NCI-H1105 (cell line): ENCODE data around the gene DNAJC2.
A peak's percentile ranks its signal among the peaks of the same experiment; 100 is the strongest.
"Not testable (repeated sequence)": the region's sequence is repeated elsewhere in the genome, so short reads cannot be mapped to it uniquely, and the experiment has no call there.

Experiments
- DNase-seq: peaks from one replicate; lab custom pipeline; 2025; lab: John Stamatoyannopoulos, UW

The DNAJC2 gene

DNA sequence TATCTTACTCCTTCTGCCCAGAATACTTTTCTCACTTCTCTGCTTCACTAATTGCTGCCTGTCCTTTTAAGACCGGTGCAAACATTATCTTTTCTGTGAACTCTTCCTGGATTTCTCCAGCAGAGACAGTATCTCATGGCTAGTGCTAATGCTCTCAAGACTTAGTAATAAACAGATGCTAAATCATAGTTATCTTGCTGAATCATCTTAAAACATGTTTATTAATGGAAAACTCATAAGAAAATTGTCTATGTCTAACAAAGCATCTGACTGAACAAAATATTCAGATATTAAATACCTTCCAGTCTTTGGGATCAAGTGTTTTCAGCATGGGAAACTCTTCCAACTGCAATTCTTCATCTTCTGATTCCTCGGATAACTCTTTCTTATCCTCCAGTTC, 3.1 kb downstream of the DNAJC2 start:
- no peak for DNase-seq

GRCh38 chr7:103338864-103339263, 5.7 kb downstream of the DNAJC2 start:
- DNase-seq: no peak

- no peak for DNase-seq
Observed at GRCh38 chr7:103336761-103337160, 7.8 kb downstream of the DNAJC2 start.

DNA sequence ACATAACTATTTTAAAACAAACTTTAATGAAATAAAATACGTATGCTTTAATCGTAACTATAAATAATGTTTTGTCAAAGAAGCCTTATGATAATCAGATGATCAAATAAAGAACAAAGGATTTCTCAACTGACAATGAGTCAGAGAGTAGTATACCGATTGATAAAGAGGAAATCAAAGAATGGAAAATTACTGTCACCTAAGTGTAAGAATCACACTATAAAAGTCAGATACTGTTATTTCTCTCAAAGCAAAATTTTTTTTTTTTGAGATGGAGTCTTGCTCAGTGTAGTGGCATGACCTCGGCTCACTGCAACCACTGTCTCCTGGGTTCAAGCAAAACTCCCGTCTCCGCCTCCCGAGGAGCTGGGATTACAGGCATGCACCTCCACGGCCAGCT, 18.8 kb downstream of the DNAJC2 start:
- no peak for DNase-seq

DNA sequence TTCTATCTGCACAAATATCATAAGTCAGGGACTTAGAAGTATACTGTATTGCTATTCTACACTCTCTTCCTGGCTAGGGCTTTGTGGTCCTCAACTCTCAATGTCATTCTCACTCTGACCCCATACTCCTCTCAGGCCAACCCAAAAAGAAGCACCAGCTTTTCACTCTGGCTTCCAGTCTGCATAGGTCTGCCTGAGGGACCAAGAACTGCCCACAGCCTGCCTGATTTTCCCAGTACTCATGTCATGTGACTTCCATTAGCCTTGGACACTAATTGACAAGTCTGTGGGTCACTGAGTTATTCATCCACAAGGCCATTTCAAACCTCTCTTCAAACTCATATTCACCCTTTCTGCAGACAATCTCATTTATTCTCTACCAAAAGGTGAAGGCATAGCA, 27.6 kb downstream of the DNAJC2 start:
- no peak for DNase-seq

- DNase-seq: no peak
Observed at GRCh38 chr7:103316380-103316941, 28.1 kb downstream of the DNAJC2 start.

DNA sequence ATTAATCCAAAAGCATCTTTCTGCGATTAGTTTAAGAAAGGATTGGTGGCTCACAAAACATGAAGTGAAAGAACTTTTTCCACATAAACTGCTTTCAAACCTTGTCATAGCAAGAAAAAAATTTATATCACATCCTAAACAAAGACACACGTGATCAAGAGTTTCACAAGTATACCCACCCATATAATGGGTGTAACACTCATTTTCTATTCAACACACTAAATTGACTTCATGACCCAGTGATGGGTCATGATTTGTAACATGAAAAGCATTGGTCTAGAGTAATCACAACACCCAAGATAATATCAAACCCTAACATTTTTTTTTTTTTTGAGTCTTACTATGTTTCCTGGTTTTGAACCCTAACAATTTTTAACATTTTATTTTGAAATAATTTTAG, 29.7 kb downstream of the DNAJC2 start:
- no peak for DNase-seq

GRCh38 chr7:103307503-103308231, 36.9 kb downstream of the DNAJC2 start:
- no peak for DNase-seq

DNA sequence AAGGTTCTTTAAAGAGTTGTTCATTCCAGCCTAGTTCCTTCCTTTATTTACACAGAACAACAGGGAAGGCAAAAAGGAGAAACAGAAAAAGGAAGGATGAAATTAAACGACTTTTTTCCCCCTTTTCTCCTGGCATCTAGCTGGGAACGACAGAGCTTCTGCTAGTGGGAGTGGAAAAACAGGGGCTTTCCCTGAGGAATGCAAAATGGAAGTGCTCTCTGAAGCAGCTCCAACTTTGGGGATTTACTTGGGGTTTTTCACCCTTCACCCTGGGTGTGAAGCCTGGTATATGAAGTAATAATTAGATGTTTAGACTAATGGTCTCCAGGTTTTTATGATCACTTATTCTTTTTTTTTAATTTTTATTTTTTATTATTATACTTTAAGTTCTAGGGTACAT, 43.1 kb downstream of the DNAJC2 start:
- no peak for DNase-seq

- no peak for DNase-seq
Observed at GRCh38 chr7:103299660-103300059, 44.9 kb downstream of the DNAJC2 start.

GRCh38 chr7:103297837-103298179, 46.8 kb downstream of the DNAJC2 start:
- DNase-seq: no peak

DNA sequence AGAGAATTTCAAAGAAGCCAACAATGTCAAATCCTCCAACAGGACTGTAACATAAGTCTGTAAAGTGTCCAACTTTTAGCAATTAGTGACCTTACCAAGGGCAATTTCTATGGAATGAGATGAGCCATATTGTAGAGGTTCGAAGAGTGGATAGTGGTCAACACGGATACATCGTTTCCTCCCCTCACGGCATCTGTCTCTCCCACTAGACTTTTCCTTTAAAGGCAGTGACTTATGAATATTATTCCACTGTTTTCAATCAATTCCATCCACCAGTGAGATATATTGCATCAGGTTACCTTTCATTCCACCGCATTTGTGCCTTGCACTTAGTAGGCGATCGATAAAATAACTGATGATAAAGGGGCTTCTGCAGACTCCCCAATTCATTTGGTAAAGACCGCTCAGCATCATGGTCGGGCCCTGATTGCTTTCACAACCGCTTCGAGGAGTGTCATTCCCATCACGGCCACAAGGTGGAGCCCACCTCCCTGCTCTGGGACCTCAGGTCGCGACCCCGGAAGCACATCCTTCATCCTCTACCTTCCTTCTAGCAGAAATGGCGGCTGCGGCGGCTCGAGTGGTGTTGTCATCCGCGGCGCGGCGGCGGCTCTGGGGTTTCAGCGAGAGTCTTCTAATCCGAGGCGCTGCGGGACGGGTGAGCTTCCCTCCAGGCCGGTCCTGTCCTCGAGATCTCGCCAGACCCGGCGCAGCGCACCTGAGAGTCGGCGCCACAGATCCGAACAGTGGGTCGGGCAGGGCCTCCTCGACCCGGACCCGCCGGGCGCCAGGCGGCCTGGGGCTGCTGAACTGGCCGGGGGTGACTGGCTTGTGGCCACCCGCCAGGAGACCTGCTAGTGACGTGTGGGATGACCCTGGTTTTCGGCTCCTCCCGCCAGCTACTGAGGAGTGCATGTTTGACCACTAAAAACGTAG, 47.4 kb downstream of the DNAJC2 start, which contains the start of gene PMPCB:
TSS of gene PMPCB (plus strand) at position 535 of the 936 bp plus-strand sequence. CDS start at position 560, 25 bp downstream.
- peak; percentile 86 for DNase-seq

- no peak for DNase-seq
Observed at GRCh38 chr7:103293526-103293925, 51.0 kb downstream of the DNAJC2 start.

DNA sequence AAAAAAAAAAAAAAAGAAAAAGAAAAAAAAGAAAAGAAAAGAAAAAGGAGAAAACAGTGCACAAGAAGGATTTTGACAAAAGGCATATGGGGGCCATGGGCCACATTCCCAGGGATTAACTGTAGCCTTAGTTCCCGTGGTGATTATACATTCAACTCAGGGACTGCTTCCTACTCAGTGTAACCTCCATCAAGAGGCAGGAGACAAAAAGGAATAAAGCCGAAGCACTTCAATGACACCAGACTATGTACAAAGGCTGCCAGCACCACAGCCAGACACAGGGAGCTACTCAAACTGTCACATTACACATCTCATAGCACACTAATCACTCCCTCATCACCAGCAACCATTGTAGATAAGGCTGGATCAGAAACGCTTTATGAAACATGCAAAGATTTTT, 52.4 kb downstream of the DNAJC2 start:
- no peak for DNase-seq

DNA sequence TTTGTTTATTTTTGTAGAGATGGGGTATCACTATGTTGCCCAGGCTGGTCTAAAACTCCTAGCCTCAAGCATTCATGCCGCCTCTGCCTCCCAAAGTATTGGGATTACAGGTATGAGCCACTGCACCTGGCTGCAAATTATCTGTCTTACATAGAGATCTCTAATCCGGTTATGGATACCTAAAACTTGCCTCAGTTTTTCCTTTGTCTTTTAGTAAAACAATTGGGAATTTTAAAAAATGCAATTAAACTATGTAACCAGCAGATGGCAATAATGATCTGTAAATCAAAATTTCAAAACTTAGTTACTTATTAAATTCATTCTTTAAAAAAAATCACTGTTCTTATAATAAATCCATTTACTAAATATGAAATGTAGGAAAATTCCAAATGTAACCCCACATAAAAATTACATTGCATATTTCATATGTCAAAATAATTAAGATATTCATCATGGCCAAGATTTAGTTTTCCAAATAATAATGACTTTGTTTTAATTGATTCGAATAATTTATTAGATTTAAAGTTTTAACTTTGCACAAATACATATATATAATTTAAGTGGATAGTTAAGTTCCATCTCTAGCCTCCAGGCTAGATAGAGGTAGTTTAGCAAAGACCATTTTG, 61.7 kb downstream of the DNAJC2 start:
- DNase-seq: not testable (repeated sequence)

DNA sequence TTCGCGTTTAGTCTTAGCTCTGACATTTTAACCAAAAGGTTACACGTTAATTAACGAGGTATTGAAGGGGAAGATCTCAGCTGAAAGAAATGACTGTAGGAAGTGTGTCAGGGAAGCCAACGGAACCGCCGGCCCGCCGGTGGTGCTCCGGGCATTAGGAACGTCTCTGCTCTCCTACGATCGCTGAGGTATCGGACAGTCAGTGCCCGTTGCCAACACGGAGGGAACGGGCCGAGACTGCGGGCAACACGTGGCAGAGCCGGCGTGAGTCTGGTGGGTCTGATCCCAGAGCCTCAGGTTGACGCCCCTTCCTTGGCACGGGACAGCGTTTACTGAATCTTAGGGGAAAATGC, 63.8 kb downstream of the DNAJC2 start:
- not testable (repeated sequence) for DNase-seq

DNA sequence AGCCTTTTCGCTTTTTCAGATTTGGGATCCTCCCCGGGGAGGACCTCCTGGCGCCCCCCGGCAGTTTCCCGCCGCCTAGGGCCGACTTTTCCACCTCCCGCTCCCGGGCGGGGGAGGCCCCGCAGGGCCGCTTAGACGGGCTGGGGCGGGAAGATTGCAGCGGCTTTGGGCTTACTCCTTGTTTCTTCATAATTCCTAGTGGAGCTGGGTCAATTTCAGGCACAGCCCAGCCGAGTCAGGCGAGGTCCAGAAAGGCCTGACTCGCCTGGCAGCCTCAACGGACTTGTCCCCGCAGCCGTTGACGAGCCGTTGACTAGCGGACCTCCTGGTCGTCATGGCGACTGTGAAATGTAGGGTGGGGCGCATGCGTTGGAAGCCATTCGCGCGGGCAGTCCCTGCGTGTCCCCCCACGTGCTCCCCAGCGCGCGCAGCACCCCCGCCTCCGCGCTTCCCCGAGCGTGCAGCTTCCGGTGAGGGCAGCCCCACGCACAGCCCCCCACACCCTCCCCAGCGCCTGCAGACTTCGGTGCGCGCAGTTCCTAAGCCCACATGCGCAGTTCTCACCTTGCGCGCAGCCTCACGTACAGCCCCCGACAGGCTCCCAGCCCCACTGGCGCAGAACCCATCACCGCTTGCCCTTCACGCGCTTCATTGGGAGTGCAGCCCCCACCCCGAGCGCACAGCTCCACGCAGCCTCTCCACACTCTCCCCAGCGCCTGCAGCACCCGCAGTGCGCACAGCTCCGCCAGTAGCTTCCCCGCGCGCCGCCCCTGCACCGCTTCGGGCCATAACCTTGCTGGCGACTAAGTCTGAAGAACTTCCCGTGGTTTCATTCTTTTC, 64.4 kb downstream of the DNAJC2 start:
- DNase-seq: peak; percentile 81

GRCh38 chr7:103279636-103279962, 65.0 kb downstream of the DNAJC2 start:
- not testable (repeated sequence) for DNase-seq

DNA sequence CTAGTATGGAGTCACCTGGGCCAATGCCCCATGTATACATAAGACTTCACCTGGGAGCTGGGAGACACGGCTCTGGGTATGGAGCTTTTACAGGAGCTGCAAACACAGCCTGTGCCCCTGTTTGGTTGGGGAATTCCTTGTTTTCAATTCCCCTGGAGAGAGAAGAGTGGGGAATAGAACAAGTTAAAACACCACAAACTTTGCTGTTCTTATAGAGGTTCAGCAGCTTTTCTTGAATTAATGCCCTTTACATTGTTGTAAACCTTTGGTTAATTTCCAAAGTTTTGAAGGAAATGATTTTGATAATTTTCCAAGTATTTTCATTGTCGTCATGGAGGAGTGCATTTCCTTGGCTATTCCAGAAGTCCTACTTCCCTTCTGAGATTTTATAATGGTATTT, 66.4 kb downstream of the DNAJC2 start:
- DNase-seq: not testable (repeated sequence)

DNA sequence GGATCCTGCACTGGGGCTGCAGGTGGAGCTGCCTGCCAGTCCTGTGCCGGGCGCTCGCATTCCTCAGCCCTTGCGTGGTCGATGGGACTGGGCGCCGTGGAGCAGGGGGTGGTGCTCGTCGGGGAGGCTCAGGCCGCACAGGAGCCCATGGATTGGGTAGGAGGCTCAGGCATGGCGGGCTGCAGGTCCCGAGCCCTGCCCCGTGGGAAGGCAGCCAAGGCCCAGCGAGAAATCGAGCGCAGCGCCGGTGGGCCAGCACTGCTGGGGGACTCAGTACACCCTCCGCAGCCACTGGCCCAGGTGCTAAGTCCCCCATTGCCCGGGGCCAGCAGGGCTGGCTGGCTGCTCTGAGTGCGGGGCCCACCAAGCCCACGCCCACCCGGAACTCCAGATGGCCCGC, 69.7 kb downstream of the DNAJC2 start:
- not testable (repeated sequence) for DNase-seq

DNA sequence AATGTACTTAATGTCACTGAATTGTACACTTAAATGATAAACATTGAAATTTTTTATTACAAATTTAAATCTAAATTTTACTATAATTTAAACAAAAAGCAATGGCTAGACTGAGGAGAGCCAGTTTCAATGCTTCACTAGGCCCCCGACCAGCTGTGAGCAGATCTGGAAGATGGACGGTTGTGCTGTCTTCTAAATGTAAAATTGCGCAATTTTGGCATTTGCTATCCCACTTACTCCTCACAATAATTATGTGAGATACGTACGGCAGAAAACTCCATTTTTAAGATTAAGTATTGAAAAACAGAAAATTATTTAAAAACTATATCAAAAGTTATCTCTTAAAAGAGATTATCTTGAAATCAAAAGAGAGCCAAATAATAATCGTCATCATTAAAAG, 71.2 kb downstream of the DNAJC2 start:
- not testable (repeated sequence) for DNase-seq

GRCh38 chr7:103266229-103266628, 78.3 kb downstream of the DNAJC2 start:
- DNase-seq: not testable (repeated sequence)
